Islet of Langerhans (tissue), 1 donor: Measurements from ENCODE around the gene CORO2B.

Source experiments
- FAIRE-seq: peaks from one replicate; lab custom pipeline; 2011; peaks lifted over from hg19 to GRCh38; lab: Jason Lieb, UNC

The CORO2B gene

GRCh38 chr15:68572921-68573320, 5.9 kb upstream of the CORO2B start:
- no peak for FAIRE-seq

- FAIRE-seq, result no peak
These were observed 4.7 kb upstream of the CORO2B start for GRCh38 chr15:68574046-68574445.

GRCh38 chr15:68574629-68575028, 4.2 kb upstream of the CORO2B start:
- no peak for FAIRE-seq

- FAIRE-seq, result no peak
These were observed 2.4 kb upstream of the CORO2B start for GRCh38 chr15:68576235-68576892.

GRCh38 chr15:68578175-68578979, 416 bp upstream of the CORO2B start:
- no peak for FAIRE-seq

GRCh38 chr15:68580026-68580882, 1.5 kb downstream of the CORO2B start:
- FAIRE-seq, result no peak

- no peak for FAIRE-seq
These were observed 2.0 kb downstream of the CORO2B start for GRCh38 chr15:68580883-68581155.

GRCh38 chr15:68581725-68582124, 2.9 kb downstream of the CORO2B start:
- FAIRE-seq, result no peak

- FAIRE-seq, result no peak
These were observed 3.4 kb downstream of the CORO2B start for GRCh38 chr15:68582236-68582635.

GRCh38 chr15:68582864-68583263, 4.1 kb downstream of the CORO2B start:
- no peak for FAIRE-seq

GRCh38 chr15:68583321-68583720, 4.5 kb downstream of the CORO2B start:
- no peak for FAIRE-seq

- no peak for FAIRE-seq
These were observed 5.4 kb downstream of the CORO2B start for GRCh38 chr15:68583936-68584755.

GRCh38 chr15:68584756-68585573, 6.2 kb downstream of the CORO2B start:
- no peak for FAIRE-seq

GRCh38 chr15:68585574-68586273, 6.9 kb downstream of the CORO2B start:
- FAIRE-seq, result no peak

GRCh38 chr15:68586274-68586961, 7.6 kb downstream of the CORO2B start:
- FAIRE-seq, result no peak

- FAIRE-seq, result no peak
These were observed 9.1 kb downstream of the CORO2B start for GRCh38 chr15:68587769-68588385.

GRCh38 chr15:68589053-68589452, 10.3 kb downstream of the CORO2B start:
- no peak for FAIRE-seq

- no peak for FAIRE-seq
These were observed 11.3 kb downstream of the CORO2B start for GRCh38 chr15:68589783-68590710.
